Dedifferentiated amniotic fluid mesenchymal stem cell (primary cell): ENCODE results near the gene FAM47B.
A peak's percentile ranks its signal among the peaks of the same experiment; 100 is the strongest.

Experiments used
- DNase-seq: peaks from one replicate; pipeline ENCODE4 v3.0.0-alpha.2; 2016; ENCODE audit errors: extremely low spot score

Gene FAM47B

GRCh38 chrX:34942496-34942895, at the start of gene FAM47B:
Gene FAM47B, plus strand, starts transcription at chrX:34942796. Its CDS starts 36 bp downstream, at chrX:34942832.
- DNase-seq = no peak

- DNase-seq = no peak
Observed at GRCh38 chrX:34893741-34894140, 48.9 kb upstream of the FAM47B start.

- no peak for DNase-seq
Observed at GRCh38 chrX:34900691-34901090, 41.9 kb upstream of the FAM47B start.

- DNase-seq = no peak
Observed at GRCh38 chrX:34901761-34902160, 40.8 kb upstream of the FAM47B start.

GRCh38 chrX:34903316-34903715, 39.3 kb upstream of the FAM47B start:
- no peak for DNase-seq

GRCh38 chrX:34909151-34909550, 33.4 kb upstream of the FAM47B start:
- no peak for DNase-seq

GRCh38 chrX:34915463-34916225, 27.0 kb upstream of the FAM47B start:
- no peak for DNase-seq

GRCh38 chrX:34917146-34917545, 25.4 kb upstream of the FAM47B start:
- no peak for DNase-seq

- DNase-seq = no peak
Observed at GRCh38 chrX:34918091-34918736, 24.4 kb upstream of the FAM47B start.

- DNase-seq = peak; percentile 60
Observed at GRCh38 chrX:34918856-34919255, 23.7 kb upstream of the FAM47B start.

- no peak for DNase-seq
Observed at GRCh38 chrX:34927866-34928265, 14.7 kb upstream of the FAM47B start.

GRCh38 chrX:34943235-34943634, 639 bp downstream of the FAM47B start:
- no peak for DNase-seq

- peak; percentile 49 for DNase-seq
Observed at GRCh38 chrX:34956916-34957315, 14.3 kb downstream of the FAM47B start.

GRCh38 chrX:34961662-34962061, 19.1 kb downstream of the FAM47B start:
- DNase-seq = no peak

GRCh38 chrX:34972206-34972605, 29.6 kb downstream of the FAM47B start:
- DNase-seq = no peak

GRCh38 chrX:34978171-34978570, 35.6 kb downstream of the FAM47B start:
- no peak for DNase-seq

GRCh38 chrX:34987646-34988045, 45.0 kb downstream of the FAM47B start:
- DNase-seq = no peak
